ENCODE results near the gene ADCY10. TPM values are rescaled to one million over a fixed set of nuclear protein-coding genes. Genes with fewer than 3 reads are reported as not detected.

The ADCY10 gene
- total RNA-seq, 1 donor from 2014 or later = not detected

- no peak overlapping the region for H3K27ac Mint-ChIP-seq
- H3K4me2 ChIP-seq = no peak overlapping the region
- no peaks in the 10 kb centered on the region for H3K79me2 ChIP-seq (ENCODE audit: low read depth)
- H3K27ac ChIP-seq = no peak overlapping the region
- H3K9me3 Mint-ChIP-seq = peaks cover 10% of the 10 kb centered on the region
- no peaks in the 10 kb centered on the region for H4K20me1 ChIP-seq (ENCODE audit: low read depth)
- no peaks in the 10 kb centered on the region for H3K27me3 Mint-ChIP-seq (ENCODE audit: insufficient read depth, low read depth)
- peaks cover 12% of the 10 kb centered on the region for H3K9me3 ChIP-seq (ENCODE audit: low read depth)
- H3K4me1 Mint-ChIP-seq = peaks cover under 1% of the 10 kb centered on the region
- no peak for DNase-seq (ENCODE audit: low spot score)
- no peak overlapping the region for H2AFZ ChIP-seq (replicated peaks)
- peaks cover 7% of the 10 kb centered on the region for H3K36me3 Mint-ChIP-seq
- H3K27me3 ChIP-seq = no peaks in the 10 kb centered on the region
- H3K4me1 ChIP-seq = peaks cover 4% of the 10 kb centered on the region
- TF ChIP-seq EZH2 (IDR thresholded peaks at IDR 0.05) (no peak), EZH2phosphoT487 (IDR thresholded peaks at IDR 0.05) (no peak), CTCF (IDR thresholded peaks at IDR 0.05) (no peak)
- no peak overlapping the region for H3K4me3 ChIP-seq
- H3K36me3 ChIP-seq = no peaks in the 10 kb centered on the region
- no peak overlapping the region for H3K9ac ChIP-seq
- H3K4me3 Mint-ChIP-seq = no peak overlapping the region
- peaks cover 6% of the 10 kb centered on the region for H3F3A ChIP-seq (ENCODE audit: low read depth)
These were observed 3.4 kb downstream of the ADCY10 start for GRCh38 chr1:167910530-167910929.

GRCh38 chr1:167909691-167910180 is 4.2 kb downstream of the ADCY10 start:
- Histone ChIP-seq H3K4me3 (no peak overlapping the region), H3K4me1 (peaks cover 12% of the 10 kb centered on the region), H4K20me1 (ENCODE audit: low read depth) (no peaks in the 10 kb centered on the region), H3K27me3 (no peaks in the 10 kb centered on the region), H3K4me2 (no peak overlapping the region), H3K9ac (no peak overlapping the region), H3F3A (ENCODE audit: low read depth) (peaks cover 14% of the 10 kb centered on the region), H3K79me2 (ENCODE audit: low read depth) (no peaks in the 10 kb centered on the region), H3K9me3 (ENCODE audit: low read depth) (peaks cover 12% of the 10 kb centered on the region), H3K36me3 (no peaks in the 10 kb centered on the region), H3K27ac (no peak overlapping the region), H2AFZ (replicated peaks) (no peak overlapping the region)
- no peak for DNase-seq (ENCODE audit: low spot score)
- no peak overlapping the region for H3K27ac Mint-ChIP-seq
- TF ChIP-seq EZH2 (IDR thresholded peaks at IDR 0.05) (no peak), EZH2phosphoT487 (IDR thresholded peaks at IDR 0.05) (no peak), CTCF (IDR thresholded peaks at IDR 0.05) (no peak)
- peaks cover 5% of the 10 kb centered on the region for H3K36me3 Mint-ChIP-seq
- H3K4me1 Mint-ChIP-seq = peaks cover 8% of the 10 kb centered on the region
- peaks cover 10% of the 10 kb centered on the region for H3K9me3 Mint-ChIP-seq
- no peak overlapping the region for H3K4me3 Mint-ChIP-seq
- H3K27me3 Mint-ChIP-seq (ENCODE audit: insufficient read depth, low read depth) = no peaks in the 10 kb centered on the region

- H3K4me3 ChIP-seq = no peak overlapping the region
- H3K4me1 ChIP-seq = peaks cover 16% of the 10 kb centered on the region
- H3K36me3 Mint-ChIP-seq = peaks cover 5% of the 10 kb centered on the region
- H3K36me3 ChIP-seq = no peaks in the 10 kb centered on the region
- peaks cover 10% of the 10 kb centered on the region for H3K9me3 Mint-ChIP-seq
- peaks cover 12% of the 10 kb centered on the region for H3K9me3 ChIP-seq (ENCODE audit: low read depth)
- peaks cover 18% of the 10 kb centered on the region for H3K4me1 Mint-ChIP-seq
- H2AFZ ChIP-seq (replicated peaks) = no peak overlapping the region
- peaks cover 17% of the 10 kb centered on the region for H3F3A ChIP-seq (ENCODE audit: low read depth)
- H3K27me3 Mint-ChIP-seq (ENCODE audit: insufficient read depth, low read depth) = no peaks in the 10 kb centered on the region
- H3K79me2 ChIP-seq (ENCODE audit: low read depth) = no peaks in the 10 kb centered on the region
- no peaks in the 10 kb centered on the region for H3K27me3 ChIP-seq
- no peak for DNase-seq (ENCODE audit: low spot score)
- H3K27ac Mint-ChIP-seq = peak overlapping the region; percentile 71
- H3K27ac ChIP-seq = peak overlapping the region; percentile 36
- no peak overlapping the region for H3K4me3 Mint-ChIP-seq
- H3K9ac ChIP-seq = no peak overlapping the region
- peak overlapping the region; percentile 43 for H3K4me2 ChIP-seq
- no peaks in the 10 kb centered on the region for H4K20me1 ChIP-seq (ENCODE audit: low read depth)
- no peak for TF ChIP-seq EZH2phosphoT487 (IDR thresholded peaks at IDR 0.05)
- no peak for TF ChIP-seq CTCF (IDR thresholded peaks at IDR 0.05)
- TF ChIP-seq EZH2 (IDR thresholded peaks at IDR 0.05) = no peak
These were observed 8.3 kb downstream of the ADCY10 start for GRCh38 chr1:167905671-167906070.
